GM23338 (cell line): Measurements from ENCODE around the gene ZNF700. TPM values are rescaled to one million over a fixed set of nuclear protein-coding genes. Genes with fewer than 3 reads are reported as not detected.
A peak's percentile ranks its signal among the peaks of the same experiment; 100 is the strongest.

Source experiments
- ATAC-seq: fragments of 200-7000 bp; cut with Tn5 transposase; 3 replicates; pipeline ENCODE4 v1.9.1; 2020
- DNase-seq: peaks from one replicate; pipeline ENCODE4 v3.0.0-alpha.2; 2015; ENCODE audit warnings: low spot score
- H2AFZ ChIP-seq: fragments of 200-600 bp; sonication (generic); 2 replicates; pipeline ENCODE4 v1.8.0; 2016; ENCODE audit warnings: antibody characterized with exemption, mild to moderate bottlenecking, moderate library complexity
- H3F3A ChIP-seq: fragments of 200-600 bp; sonication (generic); replicated peaks from 2 replicates; pipeline ENCODE4 v1.8.0; 2017; ENCODE audit warnings: antibody characterized with exemption, mixed run types, low read depth
- H3K27ac ChIP-seq: fragments of 200-600 bp; sonication (generic); 2 replicates; pipeline ENCODE4 v1.6.1; 2016; ENCODE audit warnings: low read depth
- H3K27me3 ChIP-seq: fragments of 200-600 bp; sonication (generic); 2 replicates; pipeline ENCODE4 v1.8.0; 2016; ENCODE audit warnings: mild to moderate bottlenecking, mixed run types, moderate library complexity; ENCODE audit not compliant: insufficient read depth
- H3K36me3 ChIP-seq: fragments of 200-600 bp; sonication (generic); 2 replicates; pipeline ENCODE4 v1.8.0; 2016; ENCODE audit warnings: mild to moderate bottlenecking; ENCODE audit not compliant: insufficient read depth
- H3K4me1 ChIP-seq: fragments of 200-600 bp; sonication (generic); 2 replicates; pipeline ENCODE4 v1.8.0; 2016; ENCODE audit warnings: mild to moderate bottlenecking, moderate library complexity; ENCODE audit not compliant: insufficient read depth
- H3K4me2 ChIP-seq: fragments of 200-600 bp; sonication (generic); 2 replicates; pipeline ENCODE4 v1.7.1; 2017; ENCODE audit warnings: mixed run types
- H3K4me3 ChIP-seq: fragments of 200-600 bp; sonication (generic); 2 replicates; pipeline ENCODE4 v1.6.1; 2016; ENCODE audit warnings: mixed run types
- H3K79me2 ChIP-seq: fragments of 200-600 bp; sonication (generic); replicated peaks from 2 replicates; pipeline ENCODE4 v1.8.0; 2017; ENCODE audit warnings: mild to moderate bottlenecking; ENCODE audit not compliant: insufficient read depth
- H3K9me2 ChIP-seq: fragments of 200-600 bp; sonication (generic); 2 replicates; pipeline ENCODE4 v1.8.0; 2017; ENCODE audit not compliant: insufficient read depth
- H4K20me1 ChIP-seq: fragments of 200-600 bp; sonication (generic); replicated peaks from 2 replicates; pipeline ENCODE4 v1.8.0; 2017; ENCODE audit warnings: mild to moderate bottlenecking; ENCODE audit not compliant: insufficient read depth
- H3K27ac Mint-ChIP-seq: 2 replicates; pipeline ENCODE4 v1.8.0; 2020; ENCODE audit warnings: inconsistent platforms, mild to moderate bottlenecking, moderate library complexity, mixed read lengths
- H3K27me3 Mint-ChIP-seq: 3 replicates; pipeline ENCODE4 v1.8.0; 2022; ENCODE audit warnings: low read depth, mild to moderate bottlenecking, moderate library complexity, mixed read lengths, inconsistent platforms; ENCODE audit not compliant: insufficient read depth, poor library complexity
- H3K36me3 Mint-ChIP-seq: 3 replicates; pipeline ENCODE4 v1.8.0; 2021; ENCODE audit warnings: low read depth, mild to moderate bottlenecking, inconsistent platforms, moderate library complexity, mixed read lengths
- H3K4me1 Mint-ChIP-seq: 3 replicates; pipeline ENCODE4 v1.8.0; 2020; ENCODE audit warnings: mild to moderate bottlenecking, inconsistent platforms, mixed read lengths
- H3K4me3 Mint-ChIP-seq: 3 replicates; pipeline ENCODE4 v1.8.0; 2021; ENCODE audit warnings: moderate library complexity, mild to moderate bottlenecking, inconsistent platforms, mixed read lengths
- H3K9me3 Mint-ChIP-seq: 3 replicates; pipeline ENCODE4 v1.8.0; 2020; ENCODE audit warnings: moderate library complexity, mild to moderate bottlenecking, inconsistent platforms, mixed read lengths
- CREB1 ChIP-seq: fragments of 250-450 bp; sonication (Bioruptor Pico); IDR thresholded peaks from 2 replicates; pipeline ENCODE4 v1.5.0; 2020; ENCODE audit warnings: low read depth, mild to moderate bottlenecking, moderate library complexity
- EZH2 ChIP-seq: fragments of 200-600 bp; sonication (generic); IDR thresholded peaks from one replicate; pipeline ENCODE4 v1.8.0; 2017; ENCODE audit warnings: antibody characterized with exemption, mild to moderate bottlenecking, low read depth; ENCODE audit not compliant: unreplicated experiment
- NANOG ChIP-seq: IDR thresholded peaks from 2 replicates; pipeline ENCODE4 v1.6.1; 2016; ENCODE audit warnings: antibody characterized with exemption, borderline replicate concordance
- ZNF114 ChIP-seq: fragments of 250-450 bp; sonication (Bioruptor Pico); IDR thresholded peaks from 2 replicates; pipeline ENCODE4 v1.5.0; 2020; ENCODE audit warnings: mild to moderate bottlenecking, moderate library complexity
- polyA plus RNA-seq: library from polyadenylated mRNA; unstranded; fragments of >200 nt; fragmentation: Nextera tagmentation; extraction: Ambion mirVana; gene quantifications from 2 replicates; pipeline ENCODE4 v1.2.1, GENCODE V29; 2016
- total RNA-seq: library from RNA; depleted of rRNA; stranded (reverse); fragments of >200 nt; shearing (Covaris generic); gene quantifications from 2 replicates; pipeline ENCODE4 v1.2.3, GENCODE V29; 2014
- TF ChIP-seq, protein P1 (sequence below): fragments of 250-450 bp; sonication (Bioruptor Pico); IDR thresholded peaks from 2 replicates; pipeline ENCODE4 v1.5.0; 2020; ENCODE audit warnings: mild to moderate bottlenecking, moderate library complexity
- TF ChIP-seq, protein P2 (sequence below), 2 experiments: fragments of 200-600 bp in 1 of 2; sonication (generic) in 1 of 2; conservative IDR thresholded peaks; 2 replicates each; pipeline versions ENCODE4 v1.5.1 to v1.6.1; 2016 to 2017; ENCODE audit warnings: antibody characterized with exemption in 2 of 2, low read depth in 2 of 2, mild to moderate bottlenecking in 2 of 2, moderate library complexity in 1 of 2
- TF ChIP-seq, protein P3 (sequence below): IDR thresholded peaks from 2 replicates; pipeline ENCODE4 v1.6.1; 2016; ENCODE audit warnings: antibody characterized with exemption
- TF ChIP-seq, protein P4 (sequence below): IDR thresholded peaks from one replicate; pipeline ENCODE4 v1.6.1; 2018; ENCODE audit warnings: antibody characterized with exemption; ENCODE audit not compliant: unreplicated experiment

Gene ZNF700
- total and polyA plus RNA-seq, 2 experiments from 2014 or later, result 6.0 to 13.6 TPM

DNA sequence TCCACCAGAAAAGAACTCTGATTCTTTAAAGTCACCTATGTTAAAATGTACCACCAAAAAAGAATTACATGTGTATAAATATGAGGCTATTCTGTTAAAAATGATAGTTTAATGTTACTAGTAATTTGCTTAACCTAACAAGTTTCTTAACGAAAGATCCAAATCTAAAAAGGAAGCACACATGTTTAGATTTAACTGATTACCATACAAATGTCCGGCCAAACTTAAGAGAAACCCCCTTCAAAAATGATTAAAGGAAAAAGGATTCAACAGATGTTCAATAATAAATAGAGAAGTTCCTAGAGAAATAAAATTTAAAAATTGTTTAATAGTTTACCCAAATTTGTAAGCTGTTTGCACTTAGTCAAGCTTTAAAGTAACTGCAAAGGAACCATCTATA lies 42.3 kb upstream of the ZNF700 start (continued):
- TF ChIP-seq, protein P1, sequence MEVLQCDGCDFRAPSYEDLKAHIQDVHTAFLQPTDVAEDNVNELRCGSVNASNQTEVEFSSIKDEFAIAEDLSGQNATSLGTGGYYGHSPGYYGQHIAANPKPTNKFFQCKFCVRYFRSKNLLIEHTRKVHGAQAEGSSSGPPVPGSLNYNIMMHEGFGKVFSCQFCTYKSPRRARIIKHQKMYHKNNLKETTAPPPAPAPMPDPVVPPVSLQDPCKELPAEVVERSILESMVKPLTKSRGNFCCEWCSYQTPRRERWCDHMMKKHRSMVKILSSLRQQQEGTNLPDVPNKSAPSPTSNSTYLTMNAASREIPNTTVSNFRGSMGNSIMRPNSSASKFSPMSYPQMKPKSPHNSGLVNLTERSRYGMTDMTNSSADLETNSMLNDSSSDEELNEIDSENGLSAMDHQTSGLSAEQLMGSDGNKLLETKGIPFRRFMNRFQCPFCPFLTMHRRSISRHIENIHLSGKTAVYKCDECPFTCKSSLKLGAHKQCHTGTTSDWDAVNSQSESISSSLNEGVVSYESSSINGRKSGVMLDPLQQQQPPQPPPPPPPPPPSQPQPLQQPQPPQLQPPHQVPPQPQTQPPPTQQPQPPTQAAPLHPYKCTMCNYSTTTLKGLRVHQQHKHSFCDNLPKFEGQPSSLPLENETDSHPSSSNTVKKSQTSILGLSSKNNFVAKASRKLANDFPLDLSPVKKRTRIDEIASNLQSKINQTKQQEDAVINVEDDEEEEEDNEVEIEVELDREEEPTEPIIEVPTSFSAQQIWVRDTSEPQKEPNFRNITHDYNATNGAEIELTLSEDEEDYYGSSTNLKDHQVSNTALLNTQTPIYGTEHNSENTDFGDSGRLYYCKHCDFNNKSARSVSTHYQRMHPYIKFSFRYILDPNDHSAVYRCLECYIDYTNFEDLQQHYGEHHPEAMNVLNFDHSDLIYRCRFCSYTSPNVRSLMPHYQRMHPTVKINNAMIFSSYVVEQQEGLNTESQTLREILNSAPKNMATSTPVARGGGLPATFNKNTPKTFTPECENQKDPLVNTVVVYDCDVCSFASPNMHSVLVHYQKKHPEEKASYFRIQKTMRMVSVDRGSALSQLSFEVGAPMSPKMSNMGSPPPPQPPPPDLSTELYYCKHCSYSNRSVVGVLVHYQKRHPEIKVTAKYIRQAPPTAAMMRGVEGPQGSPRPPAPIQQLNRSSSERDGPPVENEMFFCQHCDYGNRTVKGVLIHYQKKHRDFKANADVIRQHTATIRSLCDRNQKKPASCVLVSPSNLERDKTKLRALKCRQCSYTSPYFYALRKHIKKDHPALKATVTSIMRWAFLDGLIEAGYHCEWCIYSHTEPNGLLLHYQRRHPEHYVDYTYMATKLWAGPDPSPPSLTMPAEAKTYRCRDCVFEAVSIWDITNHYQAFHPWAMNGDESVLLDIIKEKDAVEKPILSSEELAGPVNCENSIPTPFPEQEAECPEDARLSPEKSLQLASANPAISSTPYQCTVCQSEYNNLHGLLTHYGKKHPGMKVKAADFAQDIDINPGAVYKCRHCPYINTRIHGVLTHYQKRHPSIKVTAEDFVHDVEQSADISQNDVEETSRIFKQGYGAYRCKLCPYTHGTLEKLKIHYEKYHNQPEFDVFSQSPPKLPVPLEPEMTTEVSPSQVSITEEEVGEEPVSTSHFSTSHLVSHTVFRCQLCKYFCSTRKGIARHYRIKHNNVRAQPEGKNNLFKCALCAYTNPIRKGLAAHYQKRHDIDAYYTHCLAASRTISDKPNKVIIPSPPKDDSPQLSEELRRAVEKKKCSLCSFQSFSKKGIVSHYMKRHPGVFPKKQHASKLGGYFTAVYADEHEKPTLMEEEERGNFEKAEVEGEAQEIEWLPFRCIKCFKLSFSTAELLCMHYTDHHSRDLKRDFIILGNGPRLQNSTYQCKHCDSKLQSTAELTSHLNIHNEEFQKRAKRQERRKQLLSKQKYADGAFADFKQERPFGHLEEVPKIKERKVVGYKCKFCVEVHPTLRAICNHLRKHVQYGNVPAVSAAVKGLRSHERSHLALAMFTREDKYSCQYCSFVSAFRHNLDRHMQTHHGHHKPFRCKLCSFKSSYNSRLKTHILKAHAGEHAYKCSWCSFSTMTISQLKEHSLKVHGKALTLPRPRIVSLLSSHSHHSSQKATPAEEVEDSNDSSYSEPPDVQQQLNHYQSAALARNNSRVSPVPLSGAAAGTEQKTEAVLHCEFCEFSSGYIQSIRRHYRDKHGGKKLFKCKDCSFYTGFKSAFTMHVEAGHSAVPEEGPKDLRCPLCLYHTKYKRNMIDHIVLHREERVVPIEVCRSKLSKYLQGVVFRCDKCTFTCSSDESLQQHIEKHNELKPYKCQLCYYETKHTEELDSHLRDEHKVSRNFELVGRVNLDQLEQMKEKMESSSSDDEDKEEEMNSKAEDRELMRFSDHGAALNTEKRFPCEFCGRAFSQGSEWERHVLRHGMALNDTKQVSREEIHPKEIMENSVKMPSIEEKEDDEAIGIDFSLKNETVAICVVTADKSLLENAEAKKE (CRISPR knock-in tag), result no peak
- TF ChIP-seq EZH2 (no peak), ZNF114 (CRISPR knock-in tag) (no peak), NANOG (no peak)
- TF ChIP-seq, protein P2, sequence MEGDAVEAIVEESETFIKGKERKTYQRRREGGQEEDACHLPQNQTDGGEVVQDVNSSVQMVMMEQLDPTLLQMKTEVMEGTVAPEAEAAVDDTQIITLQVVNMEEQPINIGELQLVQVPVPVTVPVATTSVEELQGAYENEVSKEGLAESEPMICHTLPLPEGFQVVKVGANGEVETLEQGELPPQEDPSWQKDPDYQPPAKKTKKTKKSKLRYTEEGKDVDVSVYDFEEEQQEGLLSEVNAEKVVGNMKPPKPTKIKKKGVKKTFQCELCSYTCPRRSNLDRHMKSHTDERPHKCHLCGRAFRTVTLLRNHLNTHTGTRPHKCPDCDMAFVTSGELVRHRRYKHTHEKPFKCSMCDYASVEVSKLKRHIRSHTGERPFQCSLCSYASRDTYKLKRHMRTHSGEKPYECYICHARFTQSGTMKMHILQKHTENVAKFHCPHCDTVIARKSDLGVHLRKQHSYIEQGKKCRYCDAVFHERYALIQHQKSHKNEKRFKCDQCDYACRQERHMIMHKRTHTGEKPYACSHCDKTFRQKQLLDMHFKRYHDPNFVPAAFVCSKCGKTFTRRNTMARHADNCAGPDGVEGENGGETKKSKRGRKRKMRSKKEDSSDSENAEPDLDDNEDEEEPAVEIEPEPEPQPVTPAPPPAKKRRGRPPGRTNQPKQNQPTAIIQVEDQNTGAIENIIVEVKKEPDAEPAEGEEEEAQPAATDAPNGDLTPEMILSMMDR (conservative IDR thresholded peaks at IDR 0.05; ENCODE audit: low read depth in 2 of 2), result no peak
- TF ChIP-seq, protein P3, sequence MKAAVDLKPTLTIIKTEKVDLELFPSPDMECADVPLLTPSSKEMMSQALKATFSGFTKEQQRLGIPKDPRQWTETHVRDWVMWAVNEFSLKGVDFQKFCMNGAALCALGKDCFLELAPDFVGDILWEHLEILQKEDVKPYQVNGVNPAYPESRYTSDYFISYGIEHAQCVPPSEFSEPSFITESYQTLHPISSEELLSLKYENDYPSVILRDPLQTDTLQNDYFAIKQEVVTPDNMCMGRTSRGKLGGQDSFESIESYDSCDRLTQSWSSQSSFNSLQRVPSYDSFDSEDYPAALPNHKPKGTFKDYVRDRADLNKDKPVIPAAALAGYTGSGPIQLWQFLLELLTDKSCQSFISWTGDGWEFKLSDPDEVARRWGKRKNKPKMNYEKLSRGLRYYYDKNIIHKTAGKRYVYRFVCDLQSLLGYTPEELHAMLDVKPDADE, result no peak

DNA sequence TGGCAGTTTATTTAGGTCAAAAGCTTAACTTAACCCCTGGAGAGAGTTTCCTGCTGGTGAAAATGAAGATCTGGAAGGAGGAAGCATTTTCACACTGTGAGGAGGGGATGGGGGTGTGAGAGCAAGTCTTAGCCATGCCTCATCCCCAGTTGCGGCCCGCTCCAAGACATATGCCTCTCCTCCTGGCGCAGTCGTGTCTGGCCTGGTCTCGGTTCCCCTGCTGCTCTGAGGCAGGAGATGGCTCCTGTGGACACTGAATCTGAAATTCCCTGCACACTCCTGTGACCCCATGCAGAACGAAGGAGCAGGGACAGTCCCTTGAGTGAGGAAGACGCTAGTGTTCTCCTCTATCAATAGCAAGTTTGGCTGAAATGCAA lies 37.7 kb upstream of the ZNF700 start:
- H3K36me3 ChIP-seq, result no peaks in the 10 kb centered on the region
- TF ChIP-seq, protein P4, sequence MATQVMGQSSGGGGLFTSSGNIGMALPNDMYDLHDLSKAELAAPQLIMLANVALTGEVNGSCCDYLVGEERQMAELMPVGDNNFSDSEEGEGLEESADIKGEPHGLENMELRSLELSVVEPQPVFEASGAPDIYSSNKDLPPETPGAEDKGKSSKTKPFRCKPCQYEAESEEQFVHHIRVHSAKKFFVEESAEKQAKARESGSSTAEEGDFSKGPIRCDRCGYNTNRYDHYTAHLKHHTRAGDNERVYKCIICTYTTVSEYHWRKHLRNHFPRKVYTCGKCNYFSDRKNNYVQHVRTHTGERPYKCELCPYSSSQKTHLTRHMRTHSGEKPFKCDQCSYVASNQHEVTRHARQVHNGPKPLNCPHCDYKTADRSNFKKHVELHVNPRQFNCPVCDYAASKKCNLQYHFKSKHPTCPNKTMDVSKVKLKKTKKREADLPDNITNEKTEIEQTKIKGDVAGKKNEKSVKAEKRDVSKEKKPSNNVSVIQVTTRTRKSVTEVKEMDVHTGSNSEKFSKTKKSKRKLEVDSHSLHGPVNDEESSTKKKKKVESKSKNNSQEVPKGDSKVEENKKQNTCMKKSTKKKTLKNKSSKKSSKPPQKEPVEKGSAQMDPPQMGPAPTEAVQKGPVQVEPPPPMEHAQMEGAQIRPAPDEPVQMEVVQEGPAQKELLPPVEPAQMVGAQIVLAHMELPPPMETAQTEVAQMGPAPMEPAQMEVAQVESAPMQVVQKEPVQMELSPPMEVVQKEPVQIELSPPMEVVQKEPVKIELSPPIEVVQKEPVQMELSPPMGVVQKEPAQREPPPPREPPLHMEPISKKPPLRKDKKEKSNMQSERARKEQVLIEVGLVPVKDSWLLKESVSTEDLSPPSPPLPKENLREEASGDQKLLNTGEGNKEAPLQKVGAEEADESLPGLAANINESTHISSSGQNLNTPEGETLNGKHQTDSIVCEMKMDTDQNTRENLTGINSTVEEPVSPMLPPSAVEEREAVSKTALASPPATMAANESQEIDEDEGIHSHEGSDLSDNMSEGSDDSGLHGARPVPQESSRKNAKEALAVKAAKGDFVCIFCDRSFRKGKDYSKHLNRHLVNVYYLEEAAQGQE, result no peak
- TF ChIP-seq CREB1 (CRISPR knock-in tag) (no peak), ZNF114 (CRISPR knock-in tag) (no peak), NANOG (no peak)
- peaks cover 30% of the 10 kb centered on the region for H3K4me1 ChIP-seq
- peaks cover 26% of the 10 kb centered on the region for H3K79me2 ChIP-seq
- Mint-ChIP-seq H3K27ac (no peak overlapping the region), H3K36me3 (peaks cover 35% of the 10 kb centered on the region), H3K9me3 (peaks cover 99% of the 10 kb centered on the region), H3K27me3 (peaks cover 4% of the 10 kb centered on the region), H3K4me1 (no peaks in the 10 kb centered on the region), H3K4me3 (no peak overlapping the region)
- no peaks in the 10 kb centered on the region for H4K20me1 ChIP-seq
- peak; percentile 48 for DNase-seq
- H3K27ac ChIP-seq, result peak overlapping the region; percentile 34; the same call in 1 of the 2 replicates
- no peaks in the 10 kb centered on the region for H3K9me2 ChIP-seq
- no peaks in the 10 kb centered on the region for H3F3A ChIP-seq
- H3K4me2 ChIP-seq, result peak overlapping the region; percentile 45; the same call in 1 of the 2 replicates
- no peaks in the 10 kb centered on the region for H3K27me3 ChIP-seq
- H3K4me3 ChIP-seq, result peak overlapping the region; percentile 71
- no peak for ATAC-seq
- H2AFZ ChIP-seq, result no peak overlapping the region
